Ovary (tissue), 3 donors: ENCODE data around the gene ZIC5.

Experiments used
- EP300 ChIP-seq: sonication (generic); formaldehyde crosslinking; IDR thresholded peaks from one replicate; pipeline ENCODE4 v1.6.1; 2017; ENCODE audit warnings: antibody characterized with exemption
- POLR2A ChIP-seq: fragments of 450-650 bp; IDR thresholded peaks from one replicate; pipeline ENCODE4 v1.6.1; 2017; ENCODE audit warnings: antibody characterized with exemption, mild to moderate bottlenecking, moderate library complexity
- TF ChIP-seq, protein P1 (sequence below), 3 donors: fragments of 450-650 bp in 2 of 3; fragments of 200-600 bp in 1 of 3; IDR thresholded peaks; one replicate each; pipeline versions ENCODE4 v1.5.1 to v1.8.0; 2016 to 2022; ENCODE audit warnings: antibody characterized with exemption in 3 of 3, mild to moderate bottlenecking in 1 of 3
- donor health status: DM: no; HTN: no; CAD: no.

DNA sequence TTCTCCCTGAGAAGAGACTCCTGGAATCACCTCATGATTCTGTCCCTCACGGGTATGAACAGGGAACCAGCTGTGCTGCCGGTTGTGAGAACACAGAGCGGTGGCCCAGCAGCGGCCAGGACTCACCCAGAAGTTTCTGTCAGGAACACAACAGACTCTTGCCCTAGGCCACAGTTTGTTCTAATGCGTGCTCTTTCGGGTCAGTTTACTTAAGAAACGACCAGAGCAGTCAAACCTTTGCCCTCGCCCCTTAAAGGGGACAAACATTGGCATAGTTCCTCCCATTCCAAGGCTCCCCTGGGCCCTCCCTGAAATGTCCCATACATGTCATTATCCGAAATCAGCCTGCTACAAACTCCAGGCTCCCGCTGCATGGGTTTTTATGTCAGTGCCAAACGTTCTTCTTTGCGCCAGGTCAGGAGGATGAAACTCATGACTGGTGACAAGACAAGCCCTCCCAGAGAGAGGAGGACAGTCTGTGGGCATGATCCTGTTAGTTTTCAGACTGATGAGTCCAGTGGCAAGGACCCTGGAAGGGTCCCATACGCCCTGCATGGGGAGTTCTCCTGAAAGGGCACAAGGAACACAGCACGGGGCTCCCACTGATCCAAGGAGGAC lies 18.3 kb downstream of the ZIC5 start:
- TF ChIP-seq, protein P1, sequence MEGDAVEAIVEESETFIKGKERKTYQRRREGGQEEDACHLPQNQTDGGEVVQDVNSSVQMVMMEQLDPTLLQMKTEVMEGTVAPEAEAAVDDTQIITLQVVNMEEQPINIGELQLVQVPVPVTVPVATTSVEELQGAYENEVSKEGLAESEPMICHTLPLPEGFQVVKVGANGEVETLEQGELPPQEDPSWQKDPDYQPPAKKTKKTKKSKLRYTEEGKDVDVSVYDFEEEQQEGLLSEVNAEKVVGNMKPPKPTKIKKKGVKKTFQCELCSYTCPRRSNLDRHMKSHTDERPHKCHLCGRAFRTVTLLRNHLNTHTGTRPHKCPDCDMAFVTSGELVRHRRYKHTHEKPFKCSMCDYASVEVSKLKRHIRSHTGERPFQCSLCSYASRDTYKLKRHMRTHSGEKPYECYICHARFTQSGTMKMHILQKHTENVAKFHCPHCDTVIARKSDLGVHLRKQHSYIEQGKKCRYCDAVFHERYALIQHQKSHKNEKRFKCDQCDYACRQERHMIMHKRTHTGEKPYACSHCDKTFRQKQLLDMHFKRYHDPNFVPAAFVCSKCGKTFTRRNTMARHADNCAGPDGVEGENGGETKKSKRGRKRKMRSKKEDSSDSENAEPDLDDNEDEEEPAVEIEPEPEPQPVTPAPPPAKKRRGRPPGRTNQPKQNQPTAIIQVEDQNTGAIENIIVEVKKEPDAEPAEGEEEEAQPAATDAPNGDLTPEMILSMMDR (IDR thresholded peaks at IDR 0.05), result no peak
- TF ChIP-seq POLR2A (no peak), EP300 (no peak)
